ENCODE measurements around the gene TPD52L2. TPM values are rescaled to one million over a fixed set of nuclear protein-coding genes. Genes with fewer than 3 reads are reported as not detected.

TPD52L2 gene
- total and polyA plus RNA-seq, 2 donors (not counting 1 experiment from before 2014, with no cell fraction given), result 39.9 to 41.3 TPM

DNA sequence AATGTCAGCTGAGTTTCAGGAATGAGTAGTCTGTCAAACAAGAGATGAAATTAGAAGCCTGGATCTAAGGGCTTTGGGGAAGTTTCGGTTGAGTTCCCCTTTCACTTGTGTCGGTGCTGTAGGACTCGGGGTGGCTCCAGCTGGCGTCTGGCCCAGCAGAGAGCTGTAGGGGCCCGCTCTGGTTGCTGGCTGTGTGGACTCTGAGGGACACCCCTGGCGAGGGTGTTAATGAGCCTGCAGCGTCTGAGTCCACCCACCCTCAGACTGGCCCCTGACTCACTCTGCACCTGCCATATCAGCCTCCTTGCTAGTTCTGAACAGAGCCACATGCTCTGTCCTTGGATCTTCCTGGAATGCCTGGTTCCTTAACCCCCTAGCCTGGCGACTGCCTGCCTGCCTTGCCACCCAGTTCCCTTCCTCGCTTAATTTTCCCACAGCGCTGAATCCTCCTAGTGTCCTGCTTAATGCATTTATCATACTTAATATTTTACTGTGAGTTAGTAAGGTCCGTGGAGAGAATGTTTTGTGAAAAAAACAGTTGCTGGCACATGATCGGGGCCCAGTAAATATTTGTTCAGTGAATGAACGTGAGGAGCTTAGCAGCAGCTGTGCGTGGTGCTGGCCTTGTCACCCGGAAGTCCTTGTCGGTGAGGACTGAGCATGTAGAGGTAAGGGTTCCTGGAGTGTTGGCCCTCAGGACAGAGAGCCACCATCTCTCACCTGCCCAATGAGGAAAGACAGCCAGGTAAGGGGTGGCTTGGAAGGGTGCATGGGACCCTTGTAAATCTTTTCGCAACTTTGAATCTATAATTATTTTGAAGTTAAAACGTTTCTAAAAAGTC, 31.4 kb downstream of the TPD52L2 start:
- ChIA-PET CTCF (interaction anchor here (0.8 to 1.7 kb wide), 10 partner anchors 13 to 359 kb away, joined by 3 to 7 read pairs (median 4); partner anchors contain the start of genes LKAAEAR1, PRPF6, PTK6 and UCKL1), POLR2A (interaction anchor here (1.3 to 2.0 kb wide), 3 partner anchors 31 to 83 kb away, joined by 5 to 6 read pairs (median 6); partner anchors contain the start of genes SAMD10, TPD52L2 and UCKL1)
- Histone ChIP-seq H2AFZ (ENCODE audit: insufficient read depth, low read depth, low read length, poor library complexity, severe bottlenecking) (peak overlapping the region; percentile 40), H3K4me1 (ENCODE audit: control insufficient read depth in 2 of 2, insufficient read depth in 2 of 2, low read length in 2 of 2) (peaks cover 24 to 52% of the 10 kb centered on the region in 2 donors), H3K4me3 (ENCODE audit: control extremely low read depth in 1 of 5, extremely low read depth in 1 of 5, insufficient read depth in 1 of 5, low read depth in 2 of 5, low read length in 4 of 5) (peak overlapping the region; percentile 27 to 81 (median 60)), H3K27ac (ENCODE audit: low read length in 2 of 2) (peak overlapping the region; percentile 29 to 80), H3K27me3 (replicated peaks in 1 of 4; ENCODE audit: control extremely low read depth in 1 of 4, control insufficient read depth in 3 of 4, insufficient read depth in 4 of 4, low read length in 3 of 4) (no peaks in the 10 kb centered on the region), H3K9ac (ENCODE audit: low read length) (peak overlapping the region; percentile 65), H3K4me2 (replicated peaks; ENCODE audit: low read depth, low read length, poor library complexity, severe bottlenecking) (peak overlapping the region; percentile 93), H3K79me2 (ENCODE audit: control insufficient read depth, insufficient read depth, low read length) (peaks cover 56% of the 10 kb centered on the region), H3K36me3 (replicated peaks in 1 of 2; ENCODE audit: control extremely low read depth in 1 of 2, control insufficient read depth in 1 of 2, extremely low read depth in 1 of 2, insufficient read depth in 2 of 2, low read length in 1 of 2) (peaks cover 0 to 8% of the 10 kb centered on the region in 2 experiments), H3K9me3 (ENCODE audit: control extremely low read depth in 1 of 3, control insufficient read depth in 2 of 3, insufficient read depth in 1 of 3, low read length in 2 of 3) (no peaks in the 10 kb centered on the region), H4K20me1 (ENCODE audit: control insufficient read depth, insufficient read depth, low read length, poor library complexity, severe bottlenecking) (peaks cover 60% of the 10 kb centered on the region)
- 3% methylated on average over 12 of the region's 18 CpGs for WGBS (ENCODE audit: insufficient coverage)
- H3K27me3 Mint-ChIP-seq, result no peaks in the 10 kb centered on the region
- H3K9me3 Mint-ChIP-seq (ENCODE audit: insufficient read depth), result no peaks in the 10 kb centered on the region
- DNase-seq, result peak; percentile 79
- H3K4me1 Mint-ChIP-seq, result peaks cover 51% of the 10 kb centered on the region
- H3K27ac Mint-ChIP-seq, result peak overlapping the region; percentile 91
- TF ChIP-seq, protein P1, sequence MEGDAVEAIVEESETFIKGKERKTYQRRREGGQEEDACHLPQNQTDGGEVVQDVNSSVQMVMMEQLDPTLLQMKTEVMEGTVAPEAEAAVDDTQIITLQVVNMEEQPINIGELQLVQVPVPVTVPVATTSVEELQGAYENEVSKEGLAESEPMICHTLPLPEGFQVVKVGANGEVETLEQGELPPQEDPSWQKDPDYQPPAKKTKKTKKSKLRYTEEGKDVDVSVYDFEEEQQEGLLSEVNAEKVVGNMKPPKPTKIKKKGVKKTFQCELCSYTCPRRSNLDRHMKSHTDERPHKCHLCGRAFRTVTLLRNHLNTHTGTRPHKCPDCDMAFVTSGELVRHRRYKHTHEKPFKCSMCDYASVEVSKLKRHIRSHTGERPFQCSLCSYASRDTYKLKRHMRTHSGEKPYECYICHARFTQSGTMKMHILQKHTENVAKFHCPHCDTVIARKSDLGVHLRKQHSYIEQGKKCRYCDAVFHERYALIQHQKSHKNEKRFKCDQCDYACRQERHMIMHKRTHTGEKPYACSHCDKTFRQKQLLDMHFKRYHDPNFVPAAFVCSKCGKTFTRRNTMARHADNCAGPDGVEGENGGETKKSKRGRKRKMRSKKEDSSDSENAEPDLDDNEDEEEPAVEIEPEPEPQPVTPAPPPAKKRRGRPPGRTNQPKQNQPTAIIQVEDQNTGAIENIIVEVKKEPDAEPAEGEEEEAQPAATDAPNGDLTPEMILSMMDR (IDR thresholded peaks at IDR 0.05), result no peak
- TF ChIP-seq EZH2 (IDR thresholded peaks at IDR 0.05; ENCODE audit: borderline replicate concordance, insufficient read depth, low read depth, low read length, poor library complexity, severe bottlenecking), result no peak
- peak overlapping the region; percentile 93 for H3K4me3 Mint-ChIP-seq
- intact Hi-C loops (cut with micrococcal nuclease), result loop anchor here (2.0 to 10.0 kb wide), 2 partner anchors 270 to 942 kb away; partner anchors contain the start of genes GMEB2 and SLC17A9
- peak; percentile 29 for ATAC-seq (ENCODE audit: low read depth)
